Heart left ventricle (tissue), 16 donors: ENCODE data around the gene FUOM. TPM values are rescaled to one million over a fixed set of nuclear protein-coding genes. Genes with fewer than 3 reads are reported as not detected.
A peak's percentile ranks its signal among the peaks of the same experiment; 100 is the strongest.

Source experiments
- ATAC-seq, 4 donors: fragments of 200-7000 bp; cut with Tn5 transposase; one replicate each; pipeline ENCODE4 v1.9.1; 2020 to 2022; ENCODE audit warnings: moderate library complexity in 4 of 4, mild to moderate bottlenecking in 3 of 4, moderate number of reproducible peaks in 1 of 4
- DNase-seq, 5 donors: peaks; one replicate each; pipeline ENCODE4 v3.0.0-alpha.2; 2020
- H3K27ac ChIP-seq, 12 donors: fragments of 200-600 bp; sonication (generic) in 4 of 12; one replicate each; pipeline versions ENCODE4 v1.5.0 to v1.8.0; 2016 to 2022; ENCODE audit warnings: mild to moderate bottlenecking in 2 of 12
- H3K27me3 ChIP-seq, 9 donors: fragments of 200-600 bp; sonication (generic) in 2 of 9; one replicate each; pipeline versions ENCODE4 v1.5.1 to v1.8.0; 2016 to 2022; ENCODE audit warnings: mild to moderate bottlenecking in 3 of 9
- H3K36me3 ChIP-seq, 9 donors: fragments of 200-600 bp; sonication (generic) in 2 of 9; one replicate each; pipeline versions ENCODE4 v1.5.0 to v1.8.0; 2018 to 2022; ENCODE audit warnings: mild to moderate bottlenecking in 2 of 9
- H3K4me1 ChIP-seq, 12 donors: fragments of 200-600 bp; sonication (generic) in 4 of 12; one replicate each; pipeline versions ENCODE4 v1.5.0 to v1.8.0; 2016 to 2022; ENCODE audit warnings: mild to moderate bottlenecking in 3 of 12
- H3K4me3 ChIP-seq, 12 donors: fragments of 200-600 bp; sonication (generic) in 4 of 12; one replicate each; pipeline versions ENCODE4 v1.5.0 to v1.8.0; 2017 to 2022; ENCODE audit warnings: mild to moderate bottlenecking in 9 of 12, moderate library complexity in 4 of 12
- H3K9me3 ChIP-seq, 12 donors: fragments of 200-600 bp; sonication (generic) in 4 of 12; one replicate each; pipeline versions ENCODE4 v1.5.0 to v1.8.0; 2016 to 2022; ENCODE audit warnings: mild to moderate bottlenecking in 1 of 12
- CTCF ChIP-seq, 12 donors: fragments of 200-600 bp; sonication (generic) in 4 of 12; IDR thresholded peaks; one replicate each; pipeline versions ENCODE4 v1.5.0 to v1.8.0; 2018 to 2022; ENCODE audit warnings: antibody characterized with exemption in 12 of 12, mild to moderate bottlenecking in 5 of 12
- POLR2A ChIP-seq, 2 donors: fragments of 450-650 bp; IDR thresholded peaks; one replicate each; pipeline ENCODE4 v1.6.1; 2017; ENCODE audit warnings: antibody characterized with exemption in 2 of 2, mild to moderate bottlenecking in 2 of 2, moderate library complexity in 2 of 2
- WGBS, 4 donors: extraction: QIAGEN DNeasy Blood & Tissue Kit in 2 of 4; methylation state at CpG; one replicate each; pipeline versions ENCODE4 v1.1.5 to v1.1.7; 2013 to 2018; 5-methylcytosine and 5-hydroxymethylcytosine counted together
- intact Hi-C, 10 donors: fragments of 100-400 bp; cut with DNase I; formaldehyde crosslinking; loops; one replicate each; pipeline versions ENCODE4 v1.11.1 to v1.14.2; 2022
- polyA plus RNA-seq, 2 donors: library from polyadenylated mRNA; stranded (reverse); fragments of 200-250 nt; gene quantifications; one replicate each; pipeline ENCODE4 v1.2.3, GENCODE V29; 2013
- total RNA-seq, 9 donors: library from RNA; depleted of rRNA in 2 of 9; stranded (reverse); fragments of >200 nt in 2 of 9; fragmentation: NEBNext Ultra II Directional in 3 of 9; extraction: Animal tissue kit (Norgen Biotek cat#: 25700) in 3 of 9; gene quantifications; one replicate each; pipeline versions ENCODE4 v1.1.0 to v1.2.4, GENCODE V29; 2016 to 2023
- donor health status: ischemic (EF 13 %, LVEDD 7.1; RV severe dilation, severe dysfunction).
- donor health status: healthy with polysubstance abuse.
- donor health status: DM: no; HTN: yes; CAD: no.
- donor health status: DM: no; HTN: no; CAD: no.
- donor health status: ischemic (EF 25% LVEDD 6.9; RV normal size, moderate dysfunction).
- donor health status: ischemic (EF 25% LVEDD 5.7; RV mildly dilated, moderate dysfunction).
- donor health status: healthy.
- donor health status: DM: yes; HTN: yes; CAD: no.
- donor health status: ischemic (EF 35%, LVEDD 5.7; RV mildly dilated, moderate dysfunction).
- donor health status: nonischemic (EF 11% LVEDD 7.7; RV severe dilation, severe dysfunction).
- donor health status: DM: yes; HTN: yes; CAD: no.
- donor health status: PGD.
- donor health status: ischemic (EF 29% LVEDD 5.4; RV normal size, mild dysfunction).
- donor health status: nonischemic (EF 23%, LVEDD 6.1; RV moderate dilation, normal function).

Gene FUOM
- total and polyA plus RNA-seq, 11 donors: 4.3 to 24.1 (median 8.4) TPM

- Histone ChIP-seq H3K9me3 (no peaks in the 10 kb centered on the region), H3K4me1 (peaks cover 0 to 29% (median 14%) of the 10 kb centered on the region in 12 donors), H3K4me3 (no peak overlapping the region), H3K27me3 (peaks cover 44 to 77% (median 64%) of the 10 kb centered on the region in 9 donors), H3K36me3 (no peaks in the 10 kb centered on the region), H3K27ac (no peak overlapping the region)
- intact Hi-C loops: loop anchor here in 8 of 10 donors (2.0 to 10.0 kb wide), 5 partner anchors 189 to 279 kb away; partner anchors contain the start of gene CYP2E1 (in 1 of the 8)
- ATAC-seq (no peak), DNase-seq (peak in 1 of 5 donors; percentile 20)
- no peak for TF ChIP-seq POLR2A (IDR thresholded peaks at IDR 0.05)
- no peak for TF ChIP-seq CTCF (IDR thresholded peaks at IDR 0.05)
- 38 to 49% (median 47%) methylated on average over 10 to 12 of the region's 12 CpGs for WGBS, 4 donors
Observed at GRCh38 chr10:133327651-133328357, 30.0 kb downstream of the FUOM start.

- peak in 1 of 5 donors; percentile 12 for DNase-seq
- intact Hi-C loops: loop anchor here in 8 of 10 donors (5.0 to 10.0 kb wide), 4 partner anchors 190 to 280 kb away; partner anchors contain the start of gene CYP2E1 (in 1 of the 8)
Observed at GRCh38 chr10:133326745-133327650, 30.8 kb downstream of the FUOM start.

GRCh38 chr10:133326223-133326551 lies 31.6 kb downstream of the FUOM start:
- 23 to 38% (median 31%) methylated on average over 9 of the region's 9 CpGs for WGBS, 4 donors
- no peak for TF ChIP-seq CTCF (IDR thresholded peaks at IDR 0.05)
- no peak for TF ChIP-seq POLR2A (IDR thresholded peaks at IDR 0.05)
- H3K4me3 ChIP-seq: peak overlapping the region in 10 of 12 donors; percentile 30 to 52 (median 42)
- ATAC-seq (no peak), DNase-seq (peak in 1 of 5 donors; percentile 4)
- H3K27ac ChIP-seq: no peak overlapping the region
- H3K36me3 ChIP-seq: no peaks in the 10 kb centered on the region
- H3K27me3 ChIP-seq: peaks cover 42 to 61% (median 50%) of the 10 kb centered on the region in 9 donors
- peaks cover 0 to 29% (median 14%) of the 10 kb centered on the region in 12 donors for H3K4me1 ChIP-seq
- intact Hi-C loops: loop anchor here in 8 of 10 donors (5.0 to 10.0 kb wide), 4 partner anchors 191 to 281 kb away; partner anchors contain the start of gene CYP2E1 (in 1 of the 8)
- H3K9me3 ChIP-seq: peaks cover 0 to 3% (median 0%) of the 10 kb centered on the region in 12 donors

More at GRCh38 chr10:133326745-133327650, 30.8 kb downstream of the FUOM start:
- Histone ChIP-seq H3K27me3 (peaks cover 44 to 69% (median 56%) of the 10 kb centered on the region in 9 donors), H3K36me3 (no peaks in the 10 kb centered on the region), H3K9me3 (no peaks in the 10 kb centered on the region), H3K4me1 (peaks cover 0 to 29% (median 14%) of the 10 kb centered on the region in 12 donors), H3K4me3 (no peak overlapping the region), H3K27ac (no peak overlapping the region)
- 30 to 46% (median 40%) methylated on average over 21 to 28 of the region's 28 CpGs for WGBS, 4 donors
- ATAC-seq: no peak
- no peak for TF ChIP-seq POLR2A (IDR thresholded peaks at IDR 0.05)
- TF ChIP-seq CTCF (IDR thresholded peaks at IDR 0.05): no peak
